Vagina (tissue), 2 donors: ENCODE results near the gene DIAPH2.

Experiments
- POLR2A ChIP-seq, 2 donors: fragments of 450-650 bp; IDR thresholded peaks; one replicate each; pipeline ENCODE4 v1.6.1; 2017; ENCODE audit warnings: antibody characterized with exemption in 2 of 2, mild to moderate bottlenecking in 2 of 2, moderate library complexity in 2 of 2
- POLR2AphosphoS5 ChIP-seq, 2 donors: sonication (generic); formaldehyde crosslinking; IDR thresholded peaks; one replicate each; pipeline ENCODE4 v1.9.0; 2017; ENCODE audit warnings: antibody characterized with exemption in 2 of 2, mild to moderate bottlenecking in 2 of 2, low read depth in 1 of 2; ENCODE audit not compliant: insufficient read depth in 1 of 2
- TF ChIP-seq, protein P1 (sequence below), 3 experiments: fragments of 450-650 bp in 2 of 3; fragments of 200-600 bp in 1 of 3; sonication (generic) in 1 of 3; IDR thresholded peaks; one replicate each; pipeline ENCODE4 v1.5.1; 2017 to 2019; ENCODE audit warnings: antibody characterized with exemption in 3 of 3, mild to moderate bottlenecking in 2 of 3, moderate library complexity in 2 of 3

DNA sequence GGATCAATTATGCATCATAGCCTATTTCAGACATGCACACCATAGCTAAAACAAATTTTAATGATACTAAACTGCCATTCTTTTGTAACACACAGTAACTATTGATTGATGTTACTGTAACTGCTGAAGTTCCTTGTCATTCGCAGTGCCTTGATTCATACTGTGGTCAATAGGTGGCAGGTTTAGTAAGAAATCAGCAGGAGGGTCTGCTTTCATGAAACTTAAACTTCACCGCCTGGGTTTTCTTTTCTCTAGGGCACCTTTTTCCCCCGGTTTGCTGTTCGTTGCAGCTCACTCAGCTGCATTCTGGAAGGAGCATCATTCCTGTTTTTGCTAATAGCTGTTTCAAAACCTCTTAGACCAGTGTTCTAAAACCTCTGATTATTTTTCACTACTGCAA lies 287.2 kb downstream of the DIAPH2 start:
- TF ChIP-seq, protein P1, sequence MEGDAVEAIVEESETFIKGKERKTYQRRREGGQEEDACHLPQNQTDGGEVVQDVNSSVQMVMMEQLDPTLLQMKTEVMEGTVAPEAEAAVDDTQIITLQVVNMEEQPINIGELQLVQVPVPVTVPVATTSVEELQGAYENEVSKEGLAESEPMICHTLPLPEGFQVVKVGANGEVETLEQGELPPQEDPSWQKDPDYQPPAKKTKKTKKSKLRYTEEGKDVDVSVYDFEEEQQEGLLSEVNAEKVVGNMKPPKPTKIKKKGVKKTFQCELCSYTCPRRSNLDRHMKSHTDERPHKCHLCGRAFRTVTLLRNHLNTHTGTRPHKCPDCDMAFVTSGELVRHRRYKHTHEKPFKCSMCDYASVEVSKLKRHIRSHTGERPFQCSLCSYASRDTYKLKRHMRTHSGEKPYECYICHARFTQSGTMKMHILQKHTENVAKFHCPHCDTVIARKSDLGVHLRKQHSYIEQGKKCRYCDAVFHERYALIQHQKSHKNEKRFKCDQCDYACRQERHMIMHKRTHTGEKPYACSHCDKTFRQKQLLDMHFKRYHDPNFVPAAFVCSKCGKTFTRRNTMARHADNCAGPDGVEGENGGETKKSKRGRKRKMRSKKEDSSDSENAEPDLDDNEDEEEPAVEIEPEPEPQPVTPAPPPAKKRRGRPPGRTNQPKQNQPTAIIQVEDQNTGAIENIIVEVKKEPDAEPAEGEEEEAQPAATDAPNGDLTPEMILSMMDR (IDR thresholded peaks at IDR 0.05), result no peak
- TF ChIP-seq POLR2A (IDR thresholded peaks at IDR 0.05) (no peak), POLR2AphosphoS5 (IDR thresholded peaks at IDR 0.05; ENCODE audit: insufficient read depth in 1 of 2, low read depth in 1 of 2) (no peak)
